Fibroblast of pulmonary artery (primary cell): Measurements from ENCODE around the gene C10orf71.

Experiments used
- DNase-seq: peaks from one replicate; pipeline ENCODE4 v3.0.0-alpha.2; 2010; ENCODE audit warnings: low read depth
- H3K4me3 ChIP-seq: replicated peaks from 2 replicates; pipeline ENCODE4 v1.5.1; 2011; ENCODE audit warnings: low read depth, mild to moderate bottlenecking, control low read depth, low read length, moderate library complexity
- CTCF ChIP-seq: IDR thresholded peaks from 2 replicates; pipeline ENCODE4 v1.5.1; 2011; ENCODE audit warnings: mild to moderate bottlenecking, control low read depth, low read length, inconsistent platforms; ENCODE audit errors: missing control alignments

Gene C10orf71

DNA sequence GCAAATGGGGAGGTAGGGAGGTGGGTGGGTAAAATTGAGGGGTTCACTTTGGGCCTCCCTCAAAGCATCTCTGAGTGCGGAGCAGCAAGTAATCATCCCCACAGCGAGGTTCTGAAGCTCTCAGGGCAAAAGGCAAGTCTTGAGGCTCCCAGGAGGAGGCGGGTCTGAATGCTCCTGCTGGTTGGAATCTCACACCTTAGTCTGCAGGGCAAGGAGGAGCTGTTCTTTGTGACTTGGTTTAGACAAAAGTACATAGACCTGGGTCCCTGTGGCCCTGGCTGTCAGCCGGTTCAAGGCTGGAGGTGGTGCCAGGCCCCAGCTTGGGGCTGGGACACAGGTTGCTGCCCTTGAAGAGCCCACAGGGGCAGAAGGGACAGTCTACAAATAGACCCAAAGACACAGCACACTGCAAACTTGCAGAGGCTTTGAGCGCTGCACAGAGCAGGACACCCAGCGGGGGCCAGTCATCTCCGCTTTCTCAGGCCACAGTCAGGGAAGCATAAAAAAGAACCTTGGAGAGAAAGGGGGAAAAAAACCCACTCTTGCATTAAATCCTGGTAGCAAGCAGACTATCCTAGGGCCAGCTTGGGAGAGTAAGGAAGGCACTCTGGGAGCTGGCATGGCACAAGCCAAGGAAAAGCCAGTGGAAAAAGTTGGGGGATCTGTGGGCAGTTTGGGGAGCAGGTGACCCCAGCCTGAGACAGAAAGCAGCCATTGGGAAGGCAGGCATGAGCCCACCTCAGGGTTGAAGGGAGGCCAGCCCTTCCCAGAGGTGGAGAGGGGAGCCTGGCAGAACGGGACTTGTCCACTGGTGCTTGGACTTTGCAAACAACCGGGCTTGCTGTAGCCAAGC is 926 bp upstream of the C10orf71 start:
- no peak for TF ChIP-seq CTCF
- no peak overlapping the region for H3K4me3 ChIP-seq
- no peak for DNase-seq

DNA sequence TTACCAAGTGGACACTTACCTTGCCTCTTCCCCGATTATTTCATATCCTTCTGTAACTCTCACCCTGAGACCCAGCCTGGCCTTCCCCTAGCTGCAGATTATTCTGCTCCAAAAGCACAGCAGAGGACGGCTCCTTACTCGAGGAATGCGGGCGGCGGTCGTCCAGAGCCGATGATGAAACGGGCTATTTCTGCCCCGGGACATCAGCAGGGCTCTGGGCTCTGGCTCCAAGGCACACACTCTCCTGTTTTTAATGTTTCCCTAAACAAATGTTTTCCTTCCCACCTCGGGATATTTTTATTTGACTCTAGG is 343 bp upstream of the C10orf71 start:
- no peak overlapping the region for H3K4me3 ChIP-seq
- no peak for TF ChIP-seq CTCF
- DNase-seq: peak; percentile 2

GRCh38 chr10:49299816-49300139 is 808 bp downstream of the C10orf71 start:
- no peak for TF ChIP-seq CTCF
- no peak overlapping the region for H3K4me3 ChIP-seq
- no peak for DNase-seq

- no peak overlapping the region for H3K4me3 ChIP-seq
- DNase-seq: no peak
- no peak for TF ChIP-seq CTCF
Measured at GRCh38 chr10:49300140-49300974, 1.4 kb downstream of the C10orf71 start.

DNA sequence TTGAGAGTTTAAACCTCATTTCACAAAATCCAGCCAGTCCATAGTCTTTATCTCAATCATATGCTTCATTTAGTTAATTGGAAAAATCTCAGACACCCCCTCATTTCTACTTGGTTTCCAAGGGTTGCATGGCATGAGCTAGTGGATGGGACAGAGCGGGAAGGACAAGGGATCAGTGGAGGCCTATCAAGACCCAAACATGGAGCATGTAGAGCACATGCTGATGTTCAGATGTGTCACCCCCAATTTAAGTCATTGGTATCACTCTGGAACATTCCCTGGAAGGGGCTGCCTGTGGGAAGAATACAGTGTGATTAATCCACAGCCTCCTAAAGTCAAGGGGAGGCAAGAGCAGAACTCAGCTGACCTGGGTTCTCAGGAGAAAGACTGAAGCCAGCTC is 2.3 kb downstream of the C10orf71 start:
- H3K4me3 ChIP-seq: no peak overlapping the region
- no peak for DNase-seq
- no peak for TF ChIP-seq CTCF

DNA sequence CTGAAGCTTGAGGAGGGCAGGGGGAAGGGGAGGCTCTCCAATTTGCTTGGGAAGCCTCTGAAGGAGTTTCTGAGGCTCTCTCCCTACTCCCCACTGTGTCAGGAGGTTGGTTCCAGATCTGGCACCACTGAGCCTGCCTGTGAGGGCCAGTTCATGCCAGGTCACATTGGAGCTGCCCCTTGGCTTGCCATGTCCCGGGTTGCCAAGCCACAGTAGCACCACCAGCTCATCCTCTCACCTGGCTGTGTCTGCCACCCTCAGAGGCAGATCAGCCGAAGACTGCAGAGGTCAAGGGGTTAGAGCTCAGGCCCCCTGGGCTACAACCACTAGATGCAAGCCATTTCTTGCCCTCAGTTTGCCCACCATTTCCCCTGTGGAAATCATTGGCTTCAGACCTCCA is 3.1 kb downstream of the C10orf71 start:
- no peak overlapping the region for H3K4me3 ChIP-seq
- DNase-seq: no peak
- TF ChIP-seq CTCF: no peak
